HG03097 (cell line): ENCODE data around the gene ALDH1B1.

Experiments used
- ATAC-seq: cut with Tn5 transposase; IDR thresholded peaks from one replicate; pipeline ENCODE4 v1.9.1; 2021; ENCODE audit not compliant: unreplicated experiment, low FRiP score

The ALDH1B1 gene

GRCh38 chr9:38437193-38437823 lies 44.8 kb downstream of the ALDH1B1 start:
- no peak for ATAC-seq

DNA sequence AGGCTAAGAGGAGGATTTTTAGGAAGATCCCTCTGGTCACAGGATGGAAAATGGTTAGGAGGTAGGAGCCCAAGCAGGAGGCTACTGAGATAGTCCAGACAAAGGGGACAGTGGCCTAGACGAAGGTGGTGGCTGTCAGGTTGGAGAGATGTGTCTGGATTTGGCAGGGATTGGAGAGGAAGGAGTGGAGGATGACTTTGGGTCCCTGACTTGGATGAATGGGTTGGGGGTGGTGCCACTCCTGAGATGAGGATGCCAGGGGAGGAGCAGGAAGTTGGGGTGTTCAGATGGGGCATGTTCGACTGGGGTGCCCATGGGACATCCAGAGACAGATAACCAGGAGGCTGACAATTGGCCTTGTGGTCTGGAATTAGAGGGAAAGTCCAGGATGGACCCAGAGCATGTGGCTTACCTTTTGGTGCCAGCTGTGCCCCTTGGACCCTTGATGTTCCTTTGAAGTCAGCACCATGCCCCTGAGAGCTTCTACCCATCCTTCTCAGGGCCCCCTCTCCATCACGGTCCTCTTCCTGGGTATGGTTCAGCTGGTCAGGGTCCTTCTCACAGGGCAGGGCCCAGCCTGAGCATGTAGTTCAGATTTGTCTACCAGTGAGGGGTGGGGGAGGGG lies 46.9 kb downstream of the ALDH1B1 start:
- ATAC-seq = no peak

DNA sequence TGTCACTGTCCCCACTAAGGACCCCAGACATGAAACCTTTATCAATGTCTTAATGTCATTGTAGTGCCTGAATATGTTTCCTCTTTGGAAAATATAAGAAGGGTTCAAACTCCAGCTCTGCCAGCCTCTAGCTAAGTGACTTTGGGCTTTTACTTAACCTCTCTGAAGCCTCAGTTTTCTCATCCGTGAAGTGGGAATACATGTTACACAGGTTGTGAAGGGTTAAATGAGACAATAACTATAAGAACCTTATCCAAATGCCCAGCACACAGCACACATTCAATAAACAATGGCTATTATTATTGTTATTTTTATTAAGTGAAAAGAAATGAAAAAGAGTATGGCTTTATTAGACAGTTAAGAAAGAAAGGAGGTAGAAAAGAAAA lies 47.4 kb downstream of the ALDH1B1 start:
- no peak for ATAC-seq

DNA sequence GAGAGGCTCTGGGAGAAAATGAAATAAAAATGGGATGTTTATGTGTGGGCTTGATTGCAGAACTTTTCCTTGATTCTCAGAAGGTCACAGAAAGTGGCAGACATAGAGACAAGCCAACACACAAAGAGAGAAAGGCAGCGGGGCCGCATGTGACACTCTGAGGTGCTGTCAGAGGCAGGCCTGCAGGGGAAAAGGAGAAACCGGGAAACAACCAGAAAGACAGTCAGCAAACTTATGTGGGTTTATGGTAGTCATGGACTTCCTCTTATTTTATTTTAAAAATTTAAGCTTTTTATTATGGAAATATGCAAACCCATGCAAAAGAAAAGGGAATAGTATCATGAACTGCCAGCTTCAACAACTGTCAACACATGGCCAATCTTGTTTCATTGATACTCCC lies 48.0 kb downstream of the ALDH1B1 start:
- ATAC-seq = no peak

- no peak for ATAC-seq
These were observed 49.0 kb downstream of the ALDH1B1 start for GRCh38 chr9:38441347-38442085.

GRCh38 chr9:38442473-38443096 lies 50.1 kb downstream of the ALDH1B1 start:
- ATAC-seq = no peak

DNA sequence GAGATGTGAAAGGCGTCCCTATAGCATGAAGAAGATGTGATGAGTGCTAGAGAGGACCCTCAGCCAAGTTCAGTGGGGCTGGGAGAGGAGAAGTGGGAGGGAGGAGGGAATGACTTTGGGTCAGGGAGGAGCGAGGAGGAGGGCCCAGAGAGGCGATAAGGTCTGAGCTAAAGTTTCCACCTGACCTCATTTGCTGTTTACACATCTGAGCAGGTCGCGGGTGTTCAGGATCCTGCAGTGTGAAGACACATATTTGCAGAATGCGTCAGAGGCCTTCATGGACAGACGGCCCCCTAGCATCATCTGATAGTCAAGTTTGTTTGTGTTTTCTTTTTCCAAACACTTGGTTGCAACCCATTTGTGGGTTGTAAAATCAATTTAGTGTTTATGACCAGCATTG lies 50.7 kb downstream of the ALDH1B1 start:
- ATAC-seq = no peak

DNA sequence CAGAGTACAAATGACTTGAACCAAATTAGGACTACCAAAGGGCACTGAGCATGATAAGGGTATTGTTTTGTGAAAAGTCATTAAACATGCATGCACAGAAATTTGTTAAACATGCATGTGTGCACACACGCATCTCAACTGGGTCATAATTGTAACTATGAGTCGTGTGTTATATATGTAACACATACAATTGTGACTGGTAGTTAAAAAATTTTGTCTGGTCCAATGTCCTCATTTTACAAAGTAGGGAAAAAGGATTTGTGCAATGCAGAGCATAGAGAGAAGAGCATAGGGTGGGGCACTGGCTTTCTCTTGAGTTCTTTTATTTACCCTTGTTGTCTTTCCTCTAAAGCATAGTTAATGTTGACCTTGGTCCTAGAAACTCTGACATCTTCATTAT lies 51.1 kb downstream of the ALDH1B1 start:
- no peak for ATAC-seq

DNA sequence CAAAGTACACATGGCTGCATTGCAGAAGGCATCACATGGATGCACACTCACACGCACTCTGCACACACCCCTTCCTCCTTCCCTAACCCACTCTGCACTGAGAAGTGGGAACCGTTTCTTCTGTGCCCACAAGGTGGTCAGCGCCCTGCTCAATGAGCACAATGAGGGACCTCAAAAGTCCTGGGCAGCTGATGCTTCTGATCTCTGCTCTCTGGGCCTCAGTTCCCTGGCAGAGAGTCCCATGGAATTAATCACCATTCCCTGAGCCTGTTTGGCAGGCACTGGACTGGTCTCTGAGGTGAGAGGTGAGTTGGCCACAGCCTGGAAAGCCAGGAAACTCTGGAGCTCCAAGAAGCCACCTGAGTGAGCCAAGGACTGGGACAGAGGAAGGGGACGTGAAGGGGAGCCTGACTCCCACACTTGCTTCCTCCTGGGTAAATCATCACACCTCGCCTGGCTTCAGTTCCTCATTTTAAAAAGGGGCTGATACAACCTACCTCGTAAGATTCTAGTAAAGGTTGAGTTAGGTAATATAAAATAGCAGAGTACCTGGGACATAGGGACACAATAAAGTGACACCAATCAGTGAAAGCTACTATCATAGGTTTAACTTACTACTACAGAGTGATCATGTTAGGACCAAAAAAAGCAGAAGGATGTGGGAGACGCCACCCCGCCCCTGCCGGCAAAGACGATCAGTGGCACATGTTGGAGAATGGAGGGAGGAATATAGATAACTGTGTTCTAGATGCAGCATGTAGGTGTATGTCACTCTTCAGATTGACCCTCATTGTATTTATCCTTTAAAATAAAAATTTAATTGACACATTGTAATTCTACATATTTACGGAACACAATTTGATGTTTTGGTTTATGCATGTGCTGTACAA lies 52.9 kb downstream of the ALDH1B1 start:
- peak; percentile 91 for ATAC-seq

- no peak for ATAC-seq
These were observed 55.2 kb downstream of the ALDH1B1 start for GRCh38 chr9:38447703-38448102.
